Tibial artery (tissue), 4 donors: ENCODE measurements around the gene CRACDL.

ENCODE experiments used
- DNase-seq, 2 donors: peaks; one replicate each; pipeline ENCODE4 v3.0.0-alpha.2; 2019
- H3K27ac ChIP-seq, 2 donors: fragments of 200-600 bp; sonication (generic) in 1 of 2; 1 replicate in 1 of 2; 2 replicates in 1 of 2; pipeline ENCODE4 v1.5.1; 2018 to 2019; ENCODE audit warnings: mild to moderate bottlenecking in 1 of 2
- H3K27me3 ChIP-seq, 2 donors: fragments of 200-600 bp; sonication (generic) in 1 of 2; one replicate each; pipeline versions ENCODE4 v1.5.1 to v1.6.0; 2016 to 2019
- H3K36me3 ChIP-seq, 3 donors: fragments of 200-600 bp; sonication (generic) in 2 of 3; one replicate each; pipeline ENCODE4 v1.5.1; 2016 to 2019; ENCODE audit warnings: mild to moderate bottlenecking in 2 of 3
- H3K4me1 ChIP-seq, 4 donors: fragments of 200-600 bp; sonication (generic) in 2 of 4; 1 replicate in 3 of 4; 2 replicates in 1 of 4; pipeline ENCODE4 v1.5.1; 2016 to 2019
- H3K4me3 ChIP-seq, 2 donors: fragments of 200-600 bp; sonication (generic) in 1 of 2; 1 replicate in 1 of 2; 2 replicates in 1 of 2; pipeline ENCODE4 v1.5.1; 2018 to 2019; ENCODE audit warnings: mild to moderate bottlenecking in 2 of 2
- H3K9me3 ChIP-seq, 3 donors: fragments of 200-600 bp; sonication (generic) in 1 of 3; one replicate each; pipeline ENCODE4 v1.5.1; 2016 to 2019
- intact Hi-C: fragments of 100-400 bp; cut with DNase I; formaldehyde crosslinking; loops from one replicate; pipeline ENCODE4 v1.15.0; 2023; ENCODE audit warnings: low total_unique reads
- TF ChIP-seq, protein P1 (sequence below), 2 experiments: fragments of 200-600 bp in 1 of 2; fragments of 450-650 bp in 1 of 2; IDR thresholded peaks; one replicate each; pipeline ENCODE4 v1.5.1; 2017 to 2019; ENCODE audit warnings: antibody characterized with exemption in 2 of 2, mild to moderate bottlenecking in 1 of 2, moderate library complexity in 1 of 2

The CRACDL gene

DNA sequence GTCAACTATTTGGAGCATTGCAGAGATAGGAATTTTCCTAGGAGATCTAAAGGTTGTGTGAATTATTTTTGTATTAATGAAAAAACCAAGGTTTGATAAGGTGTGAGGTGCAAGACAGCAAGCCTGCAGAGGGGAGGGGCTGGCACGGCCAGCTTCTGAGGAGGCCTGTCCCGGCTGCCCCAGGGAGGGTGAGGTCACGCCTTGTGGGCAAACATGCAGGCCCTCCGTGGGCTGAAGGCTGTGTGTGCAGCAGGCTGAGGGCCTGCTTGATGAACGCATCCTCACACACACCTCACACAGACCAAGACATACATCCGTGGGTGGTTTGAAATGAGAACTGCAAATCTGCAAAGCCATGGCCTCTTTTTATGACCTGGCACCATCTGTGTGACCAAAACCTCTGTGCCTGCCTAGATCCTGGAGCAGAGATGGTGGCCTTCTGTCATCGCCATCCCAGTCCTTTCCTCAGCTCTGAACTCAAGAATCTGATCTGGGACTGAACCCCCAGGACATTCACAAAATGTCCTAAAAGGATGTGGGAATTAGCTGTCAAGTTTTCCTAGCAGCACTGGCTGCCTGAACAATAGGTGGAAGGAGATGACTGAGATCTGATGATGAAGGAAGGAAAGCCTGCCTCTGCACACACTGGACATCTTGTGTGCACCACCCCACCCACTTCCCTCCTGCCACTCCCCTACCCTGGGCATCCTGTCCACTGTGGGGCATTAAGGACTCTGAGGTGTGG lies 102.7 kb downstream of the CRACDL start:
- no peak for DNase-seq
- Histone ChIP-seq H3K27ac (no peak overlapping the region), H3K4me1 (peaks cover 0 to 3% (median 0%) of the 10 kb centered on the region in 4 donors), H3K4me3 (no peak overlapping the region), H3K9me3 (no peaks in the 10 kb centered on the region), H3K36me3 (no peaks in the 10 kb centered on the region), H3K27me3 (no peaks in the 10 kb centered on the region)
- intact Hi-C loops = no loop called here
- TF ChIP-seq, protein P1, sequence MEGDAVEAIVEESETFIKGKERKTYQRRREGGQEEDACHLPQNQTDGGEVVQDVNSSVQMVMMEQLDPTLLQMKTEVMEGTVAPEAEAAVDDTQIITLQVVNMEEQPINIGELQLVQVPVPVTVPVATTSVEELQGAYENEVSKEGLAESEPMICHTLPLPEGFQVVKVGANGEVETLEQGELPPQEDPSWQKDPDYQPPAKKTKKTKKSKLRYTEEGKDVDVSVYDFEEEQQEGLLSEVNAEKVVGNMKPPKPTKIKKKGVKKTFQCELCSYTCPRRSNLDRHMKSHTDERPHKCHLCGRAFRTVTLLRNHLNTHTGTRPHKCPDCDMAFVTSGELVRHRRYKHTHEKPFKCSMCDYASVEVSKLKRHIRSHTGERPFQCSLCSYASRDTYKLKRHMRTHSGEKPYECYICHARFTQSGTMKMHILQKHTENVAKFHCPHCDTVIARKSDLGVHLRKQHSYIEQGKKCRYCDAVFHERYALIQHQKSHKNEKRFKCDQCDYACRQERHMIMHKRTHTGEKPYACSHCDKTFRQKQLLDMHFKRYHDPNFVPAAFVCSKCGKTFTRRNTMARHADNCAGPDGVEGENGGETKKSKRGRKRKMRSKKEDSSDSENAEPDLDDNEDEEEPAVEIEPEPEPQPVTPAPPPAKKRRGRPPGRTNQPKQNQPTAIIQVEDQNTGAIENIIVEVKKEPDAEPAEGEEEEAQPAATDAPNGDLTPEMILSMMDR (IDR thresholded peaks at IDR 0.05) = no peak

- DNase-seq = no peak
- Histone ChIP-seq H3K4me3 (no peak overlapping the region), H3K9me3 (no peaks in the 10 kb centered on the region), H3K36me3 (no peaks in the 10 kb centered on the region), H3K27ac (no peak overlapping the region), H3K4me1 (peaks cover 0 to 1% (median 0%) of the 10 kb centered on the region in 4 donors), H3K27me3 (peaks cover 0 to 2% of the 10 kb centered on the region in 2 donors)
- intact Hi-C loops = no loop called here
- TF ChIP-seq, protein P1 (IDR thresholded peaks at IDR 0.05) = no peak
These were observed 103.9 kb downstream of the CRACDL start for GRCh38 chr2:98832172-98832571.

DNA sequence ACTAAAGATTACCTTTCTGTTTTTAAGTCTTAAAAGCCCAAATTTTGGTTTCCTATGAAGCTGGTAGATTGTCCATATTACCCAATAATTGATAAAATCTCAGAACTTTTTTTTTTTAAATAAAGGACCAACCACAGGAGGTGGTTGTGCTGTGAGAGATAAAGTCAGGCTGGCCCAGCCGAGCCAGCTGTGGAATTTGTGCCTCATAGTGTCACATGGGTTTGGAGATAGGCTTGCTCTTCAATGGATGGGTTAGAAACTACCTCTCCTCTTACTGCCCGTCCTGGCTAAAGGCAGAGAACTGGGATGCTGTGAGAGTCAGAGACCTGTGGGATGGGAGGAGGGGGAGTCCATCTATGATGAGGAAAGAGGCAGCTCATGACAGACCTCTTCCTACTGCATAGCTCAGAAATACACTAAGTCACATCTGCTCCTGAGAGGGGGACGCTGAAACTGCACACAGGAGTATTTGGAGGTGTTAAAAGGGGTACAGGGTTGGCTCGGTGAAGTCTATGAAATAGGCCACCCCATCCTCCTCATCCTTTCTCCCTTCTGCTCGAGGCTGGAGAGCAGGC lies 105.4 kb downstream of the CRACDL start:
- Histone ChIP-seq H3K4me1 (peaks cover 0 to 1% (median under 1%) of the 10 kb centered on the region in 4 donors), H3K27ac (no peak overlapping the region), H3K36me3 (no peaks in the 10 kb centered on the region), H3K4me3 (no peak overlapping the region), H3K27me3 (peaks cover 0 to 2% of the 10 kb centered on the region in 2 donors), H3K9me3 (no peaks in the 10 kb centered on the region)
- DNase-seq = no peak
- intact Hi-C loops = no loop called here
- TF ChIP-seq, protein P1 (IDR thresholded peaks at IDR 0.05) = no peak

GRCh38 chr2:98829581-98830270 lies 106.3 kb downstream of the CRACDL start:
- no peak overlapping the region for H3K4me3 ChIP-seq
- peaks cover 0 to 2% of the 10 kb centered on the region in 2 donors for H3K27me3 ChIP-seq
- peaks cover 0 to 11% (median 4%) of the 10 kb centered on the region in 4 donors for H3K4me1 ChIP-seq
- no peak overlapping the region for H3K27ac ChIP-seq
- H3K9me3 ChIP-seq = no peaks in the 10 kb centered on the region
- H3K36me3 ChIP-seq = no peaks in the 10 kb centered on the region
- intact Hi-C loops = loop anchor here (10.0 kb wide), 1 partner anchor 95 kb away; the partner anchor contains the start of gene MGAT4A
- TF ChIP-seq, protein P1 (IDR thresholded peaks at IDR 0.05) = no peak
- no peak for DNase-seq

DNA sequence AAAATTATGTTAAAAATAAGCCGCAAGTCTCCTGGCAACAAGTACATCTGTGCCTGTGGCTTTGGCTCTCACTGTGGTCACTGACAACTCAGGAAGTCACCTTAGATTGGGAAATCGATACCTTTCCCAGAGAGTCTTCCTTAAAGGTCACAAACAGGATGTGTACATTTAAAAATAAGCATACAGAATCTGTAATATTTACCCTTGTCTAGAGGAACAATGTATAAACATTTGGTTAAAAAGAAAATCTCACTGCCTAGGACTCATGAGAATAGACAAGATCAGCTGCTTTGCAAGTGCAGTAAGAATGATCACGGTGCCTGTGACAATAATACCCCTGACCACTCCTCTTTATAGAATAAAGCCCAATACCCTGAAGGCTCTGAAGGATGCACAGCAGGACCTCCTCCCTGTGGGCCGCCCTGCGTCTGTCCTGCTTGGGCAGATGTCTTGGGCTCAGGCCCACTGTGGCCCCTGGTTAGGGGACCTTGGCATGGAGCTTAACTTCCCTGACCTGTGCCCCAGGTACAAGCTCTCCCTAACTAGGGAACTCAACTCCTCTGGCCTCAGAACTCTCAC lies 107.1 kb downstream of the CRACDL start:
- TF ChIP-seq, protein P1 (IDR thresholded peaks at IDR 0.05) = no peak
- Histone ChIP-seq H3K9me3 (no peaks in the 10 kb centered on the region), H3K4me1 (peaks cover 0 to 16% (median 7%) of the 10 kb centered on the region in 4 donors), H3K36me3 (no peaks in the 10 kb centered on the region), H3K4me3 (no peak overlapping the region), H3K27me3 (peaks cover 0 to 2% of the 10 kb centered on the region in 2 donors), H3K27ac (no peak overlapping the region)
- intact Hi-C loops = loop anchor here (10.0 kb wide), 1 partner anchor 94 kb away; the partner anchor contains the start of gene MGAT4A
- no peak for DNase-seq
